Measurements from ENCODE around the gene ARHGAP5.

Gene ARHGAP5

GRCh38 chr14:32077081-32078022 is at the start of gene ARHGAP5:
ARHGAP5 (plus strand) TSS chr14:32077304; CDS start chr14:32090670, 13,366 bp downstream.
- TF ChIP-seq, protein P1, sequence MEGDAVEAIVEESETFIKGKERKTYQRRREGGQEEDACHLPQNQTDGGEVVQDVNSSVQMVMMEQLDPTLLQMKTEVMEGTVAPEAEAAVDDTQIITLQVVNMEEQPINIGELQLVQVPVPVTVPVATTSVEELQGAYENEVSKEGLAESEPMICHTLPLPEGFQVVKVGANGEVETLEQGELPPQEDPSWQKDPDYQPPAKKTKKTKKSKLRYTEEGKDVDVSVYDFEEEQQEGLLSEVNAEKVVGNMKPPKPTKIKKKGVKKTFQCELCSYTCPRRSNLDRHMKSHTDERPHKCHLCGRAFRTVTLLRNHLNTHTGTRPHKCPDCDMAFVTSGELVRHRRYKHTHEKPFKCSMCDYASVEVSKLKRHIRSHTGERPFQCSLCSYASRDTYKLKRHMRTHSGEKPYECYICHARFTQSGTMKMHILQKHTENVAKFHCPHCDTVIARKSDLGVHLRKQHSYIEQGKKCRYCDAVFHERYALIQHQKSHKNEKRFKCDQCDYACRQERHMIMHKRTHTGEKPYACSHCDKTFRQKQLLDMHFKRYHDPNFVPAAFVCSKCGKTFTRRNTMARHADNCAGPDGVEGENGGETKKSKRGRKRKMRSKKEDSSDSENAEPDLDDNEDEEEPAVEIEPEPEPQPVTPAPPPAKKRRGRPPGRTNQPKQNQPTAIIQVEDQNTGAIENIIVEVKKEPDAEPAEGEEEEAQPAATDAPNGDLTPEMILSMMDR (IDR thresholded peaks at IDR 0.05; ENCODE audit: low read length) = no peak
- TF ChIP-seq EZH2 (IDR thresholded peaks at IDR 0.05; ENCODE audit: borderline replicate concordance, low read length) = no peak
- H3K4me2 ChIP-seq (ENCODE audit: low read length) = peak within 1 kb of the TSS; percentile 98
- no peaks in the 10 kb centered on the region for H3K36me3 ChIP-seq (ENCODE audit: insufficient read depth, low read length)
- no peaks in the 10 kb centered on the region for H4K20me1 ChIP-seq (ENCODE audit: insufficient read depth, low read length)
- H3K79me2 ChIP-seq (ENCODE audit: insufficient read depth, low read length) = no peaks in the 10 kb centered on the region
- H3K9me2 ChIP-seq (ENCODE audit: low read depth, low read length) = no peaks in the 10 kb centered on the region
- H3K4me1 ChIP-seq (ENCODE audit: insufficient read depth, low read length, severe bottlenecking) = peaks cover 18% of the 10 kb centered on the region
- H3K4me3 ChIP-seq (ENCODE audit: low read depth, low read length, poor library complexity, severe bottlenecking) = peak within 1 kb of the TSS; percentile 89
- no peak within 1 kb of the TSS for H3K27ac ChIP-seq (ENCODE audit: low read depth, low read length, poor library complexity, severe bottlenecking)
- peak within 1 kb of the TSS; percentile 74 for H3K9ac ChIP-seq (ENCODE audit: low read length)
- no peaks in the 10 kb centered on the region for H3K27me3 ChIP-seq (ENCODE audit: insufficient read depth, low read length)
- no peaks in the 10 kb centered on the region for H3K9me3 ChIP-seq (ENCODE audit: low read length)
- peak within 1 kb of the TSS; percentile 94 for H2AFZ ChIP-seq (ENCODE audit: low read length)
- 0 out of 2 replicates have a peak, but pooled peaks cover 3% of the 10 kb centered on the region for H3F3A ChIP-seq (ENCODE audit: insufficient read depth, low read length)

DNA sequence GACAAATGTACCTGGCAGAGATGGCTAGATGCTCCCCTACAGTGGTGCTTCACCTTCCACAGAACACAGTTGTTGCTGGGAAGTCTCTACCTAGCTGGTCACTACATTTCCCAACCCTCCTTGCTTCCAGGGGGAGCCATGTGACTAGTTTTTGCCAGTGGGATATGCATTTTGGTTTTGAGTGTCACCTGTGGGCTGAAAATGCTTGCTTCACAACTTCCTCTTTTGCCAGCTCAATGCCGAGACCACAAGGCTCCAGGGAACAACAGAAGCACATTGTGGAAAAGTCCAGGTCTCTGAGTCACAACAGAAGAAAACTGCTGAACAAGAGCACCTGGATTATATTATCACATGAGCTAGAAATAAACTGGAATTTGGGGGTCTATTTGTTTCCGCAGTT is 48.5 kb upstream of the ARHGAP5 start:
- Histone ChIP-seq H3K9me2 (ENCODE audit: low read depth, low read length) (no peaks in the 10 kb centered on the region), H3K4me3 (ENCODE audit: low read depth, low read length, poor library complexity, severe bottlenecking) (no peak overlapping the region), H3K9me3 (ENCODE audit: low read length) (no peaks in the 10 kb centered on the region), H3K4me2 (ENCODE audit: low read length) (no peak overlapping the region), H3K27me3 (ENCODE audit: insufficient read depth, low read length) (no peaks in the 10 kb centered on the region), H3F3A (ENCODE audit: insufficient read depth, low read length) (no peaks in the 10 kb centered on the region), H4K20me1 (ENCODE audit: insufficient read depth, low read length) (no peaks in the 10 kb centered on the region), H3K4me1 (ENCODE audit: insufficient read depth, low read length, severe bottlenecking) (no peaks in the 10 kb centered on the region), H3K36me3 (ENCODE audit: insufficient read depth, low read length) (no peaks in the 10 kb centered on the region), H2AFZ (ENCODE audit: low read length) (no peak overlapping the region), H3K9ac (ENCODE audit: low read length) (no peak overlapping the region), H3K27ac (ENCODE audit: low read depth, low read length, poor library complexity, severe bottlenecking) (no peak overlapping the region), H3K79me2 (ENCODE audit: insufficient read depth, low read length) (no peaks in the 10 kb centered on the region)
- TF ChIP-seq, protein P1 (IDR thresholded peaks at IDR 0.05; ENCODE audit: low read length) = no peak
- TF ChIP-seq EZH2 (IDR thresholded peaks at IDR 0.05; ENCODE audit: borderline replicate concordance, low read length) = no peak

DNA sequence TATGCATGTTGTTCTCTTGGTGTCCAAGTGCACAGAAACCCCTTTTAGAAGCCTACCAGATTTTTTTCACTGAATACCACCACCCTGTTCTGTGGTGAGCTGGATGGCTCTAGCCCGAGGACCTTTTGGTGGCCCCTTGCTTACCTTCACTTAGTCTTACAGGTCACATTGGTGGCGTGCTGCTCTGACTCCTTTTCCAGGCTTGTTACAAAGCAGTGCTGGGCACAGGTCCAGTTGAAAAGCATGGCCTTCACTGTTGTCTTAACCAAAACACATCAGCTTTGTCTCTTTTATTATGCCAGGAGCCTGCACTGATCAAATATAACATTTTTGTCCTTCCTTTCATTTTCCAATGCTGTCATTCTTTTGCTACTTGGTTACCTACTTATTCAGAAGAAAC is 43.6 kb upstream of the ARHGAP5 start:
- no peak overlapping the region for H3K9ac ChIP-seq (ENCODE audit: low read length)
- H3F3A ChIP-seq (ENCODE audit: insufficient read depth, low read length) = no peaks in the 10 kb centered on the region
- H3K36me3 ChIP-seq (ENCODE audit: insufficient read depth, low read length) = no peaks in the 10 kb centered on the region
- H3K27ac ChIP-seq (ENCODE audit: low read depth, low read length, poor library complexity, severe bottlenecking) = no peak overlapping the region
- H2AFZ ChIP-seq (ENCODE audit: low read length) = no peak overlapping the region
- H3K4me2 ChIP-seq (ENCODE audit: low read length) = no peak overlapping the region
- no peaks in the 10 kb centered on the region for H4K20me1 ChIP-seq (ENCODE audit: insufficient read depth, low read length)
- H3K4me1 ChIP-seq (ENCODE audit: insufficient read depth, low read length, severe bottlenecking) = no peaks in the 10 kb centered on the region
- no peaks in the 10 kb centered on the region for H3K27me3 ChIP-seq (ENCODE audit: insufficient read depth, low read length)
- no peaks in the 10 kb centered on the region for H3K79me2 ChIP-seq (ENCODE audit: insufficient read depth, low read length)
- TF ChIP-seq EZH2 (IDR thresholded peaks at IDR 0.05; ENCODE audit: borderline replicate concordance, low read length) = no peak
- TF ChIP-seq, protein P1 (IDR thresholded peaks at IDR 0.05; ENCODE audit: low read length) = no peak
- H3K9me2 ChIP-seq (ENCODE audit: low read depth, low read length) = no peaks in the 10 kb centered on the region
- H3K4me3 ChIP-seq (ENCODE audit: low read depth, low read length, poor library complexity, severe bottlenecking) = no peak overlapping the region
- no peaks in the 10 kb centered on the region for H3K9me3 ChIP-seq (ENCODE audit: low read length)

Data from OCI-LY1 (cell line).